CD4-positive, alpha-beta T cell treated with Interferon alpha-2 for 1 hour (primary cell): ENCODE data around the gene FAM228A.

ENCODE experiments used
- DNase-seq, 2 donors: peaks; one replicate each; pipeline ENCODE4 v3.0.0-alpha.2; 2020 to 2022

FAM228A gene

GRCh38 chr2:24231461-24231881, 56.6 kb downstream of the FAM228A start:
- no peak for DNase-seq

DNA sequence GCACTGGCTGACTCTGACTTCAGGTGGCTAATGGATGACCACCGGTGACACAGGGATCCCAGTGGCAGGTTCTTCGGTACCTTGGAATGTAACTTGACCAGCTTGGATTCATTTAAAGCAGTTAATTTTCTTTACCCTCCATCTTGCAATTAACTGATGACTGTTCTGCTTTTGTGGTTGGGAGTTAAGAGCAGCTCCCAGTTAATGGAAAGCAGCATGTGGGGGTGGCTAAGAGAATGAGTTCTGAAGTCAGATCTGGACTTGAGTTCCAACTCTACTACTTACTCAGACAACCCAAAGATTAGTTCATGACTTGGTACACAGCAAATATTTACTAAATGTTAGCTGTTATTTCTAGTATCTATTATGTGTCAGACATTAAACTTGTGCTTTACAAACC, 58.5 kb downstream of the FAM228A start:
- no peak for DNase-seq

- DNase-seq, result no peak
Measured at GRCh38 chr2:24237313-24237712, 62.5 kb downstream of the FAM228A start.

DNA sequence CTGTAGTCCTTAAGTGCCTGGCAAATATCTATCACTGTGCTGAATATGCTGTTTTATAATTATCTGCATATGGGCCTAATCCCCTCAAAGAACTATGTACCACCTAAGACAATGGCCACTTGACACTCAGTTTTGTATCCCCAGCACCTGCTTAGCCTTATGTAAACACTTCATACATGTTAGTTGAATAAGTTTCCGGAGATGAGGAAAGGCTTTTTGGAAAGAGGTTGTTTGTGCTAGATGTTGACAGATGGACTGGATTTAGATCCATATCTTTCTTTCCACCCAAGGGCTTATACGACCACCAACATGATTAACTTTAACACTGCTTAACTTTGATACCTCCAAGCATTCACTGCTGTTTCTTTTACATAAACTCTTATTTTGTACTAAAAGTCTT, 63.3 kb downstream of the FAM228A start:
- no peak for DNase-seq

GRCh38 chr2:24239553-24239952, 64.7 kb downstream of the FAM228A start:
- no peak for DNase-seq
